NCI-H460 (cell line): ENCODE results near the gene MIPEP. TPM values are rescaled to one million over a fixed set of nuclear protein-coding genes. Genes with fewer than 3 reads are reported as not detected.

Experiments used
- DNase-seq: peaks from one replicate; pipeline ENCODE4 v3.0.0-alpha.2; 2016; ENCODE audit warnings: low read depth; ENCODE audit errors: extremely low read depth
- total RNA-seq: library from RNA; depleted of rRNA; stranded (reverse); fragments of >200 nt; shearing (Covaris generic); gene quantifications from 2 replicates; pipeline ENCODE4 v1.2.3, GENCODE V29; 2014

MIPEP gene
- total RNA-seq, 1 experiment from 2014 or later: 19.2 TPM

DNA sequence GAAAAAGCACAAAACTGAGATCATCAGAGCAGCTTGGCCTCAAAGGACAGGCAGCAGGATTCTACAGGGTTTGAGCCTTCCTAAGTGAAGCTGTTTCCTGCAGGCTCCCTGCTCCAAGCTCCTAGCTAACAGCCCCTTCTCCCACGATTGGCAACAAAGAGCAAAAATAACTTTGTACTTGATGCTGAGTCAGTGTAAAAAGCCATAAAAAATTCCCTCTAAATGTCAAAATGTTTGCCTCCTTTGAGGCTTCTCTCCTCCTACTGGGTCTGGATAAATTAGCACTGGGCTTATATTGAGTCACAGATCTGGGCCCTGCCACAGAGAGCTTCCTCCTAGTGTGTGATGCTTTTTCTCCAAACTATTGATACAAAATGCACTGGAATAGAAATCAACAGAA is 165.7 kb downstream of the MIPEP start:
- DNase-seq: no peak

DNA sequence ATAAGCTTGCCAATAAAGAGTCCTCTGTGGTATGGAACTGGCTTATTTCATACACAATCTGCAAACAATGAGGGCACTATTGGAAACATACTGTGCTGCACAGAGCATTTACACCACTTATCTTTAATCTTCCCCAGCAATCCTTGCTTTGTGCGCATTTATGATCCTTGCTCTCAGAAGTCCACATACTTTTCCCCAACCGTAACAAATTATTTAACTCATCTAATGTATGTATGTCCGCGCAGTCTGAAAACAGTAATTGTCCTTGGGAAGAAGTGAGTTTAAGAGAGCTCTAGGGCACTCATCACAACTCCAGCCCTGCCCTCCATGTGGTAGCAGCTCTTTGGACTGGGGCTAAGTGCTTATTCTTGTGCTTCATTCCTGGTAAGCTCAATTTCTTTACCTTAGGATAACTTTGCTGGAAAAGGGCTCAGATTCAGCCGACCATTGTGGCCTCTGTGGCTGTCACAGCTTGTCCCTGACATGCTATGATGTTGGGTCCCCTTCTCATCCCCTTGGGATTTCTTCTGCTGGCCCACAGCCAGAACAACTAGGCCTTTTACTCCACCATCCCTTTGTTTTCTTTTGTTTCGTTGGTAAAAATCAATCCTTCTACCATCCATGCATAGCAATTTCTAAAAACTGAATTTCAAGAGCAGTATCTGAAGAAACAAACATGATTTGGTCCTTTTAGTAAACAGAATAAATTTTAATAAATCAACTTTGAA is 166.3 kb downstream of the MIPEP start:
- no peak for DNase-seq

DNA sequence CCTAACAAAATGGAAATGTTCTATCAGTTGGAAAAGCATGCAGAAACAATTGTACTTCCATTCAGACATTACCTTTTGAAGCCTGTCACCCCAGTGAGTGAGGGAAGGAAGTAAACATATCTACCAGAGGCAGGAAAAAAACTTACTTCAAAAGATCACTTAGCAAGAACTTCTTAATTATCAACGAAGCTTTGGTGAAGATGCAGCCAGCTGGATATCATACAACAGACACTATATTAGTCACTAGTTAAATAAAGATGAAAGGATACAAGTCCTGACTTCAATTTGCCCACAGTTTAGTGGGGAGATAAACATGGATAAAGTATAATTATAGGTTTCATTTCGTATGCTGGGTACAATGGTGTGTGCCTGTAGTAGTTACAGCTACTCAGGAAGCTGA is 170.2 kb downstream of the MIPEP start:
- no peak for DNase-seq

DNA sequence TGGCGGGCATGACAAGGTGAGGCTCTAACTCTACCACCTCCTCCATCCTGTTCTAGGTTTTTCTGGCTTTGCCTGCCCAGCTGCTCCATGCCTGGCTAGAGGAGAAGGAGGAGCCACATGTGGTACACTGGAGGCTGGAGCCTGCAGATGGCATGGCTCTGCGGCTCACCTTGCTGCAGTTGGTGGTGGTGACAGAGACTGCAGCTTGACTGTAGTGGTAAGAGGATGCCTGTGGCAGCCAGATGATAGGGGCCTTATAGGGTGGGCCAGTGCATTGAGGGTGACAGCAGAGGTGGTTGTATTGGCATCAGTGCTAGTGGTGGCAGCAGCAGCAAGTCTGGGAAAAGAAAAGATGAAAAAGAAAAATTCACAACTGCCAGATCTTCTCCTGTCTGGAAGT is 172.8 kb downstream of the MIPEP start:
- DNase-seq: no peak

DNA sequence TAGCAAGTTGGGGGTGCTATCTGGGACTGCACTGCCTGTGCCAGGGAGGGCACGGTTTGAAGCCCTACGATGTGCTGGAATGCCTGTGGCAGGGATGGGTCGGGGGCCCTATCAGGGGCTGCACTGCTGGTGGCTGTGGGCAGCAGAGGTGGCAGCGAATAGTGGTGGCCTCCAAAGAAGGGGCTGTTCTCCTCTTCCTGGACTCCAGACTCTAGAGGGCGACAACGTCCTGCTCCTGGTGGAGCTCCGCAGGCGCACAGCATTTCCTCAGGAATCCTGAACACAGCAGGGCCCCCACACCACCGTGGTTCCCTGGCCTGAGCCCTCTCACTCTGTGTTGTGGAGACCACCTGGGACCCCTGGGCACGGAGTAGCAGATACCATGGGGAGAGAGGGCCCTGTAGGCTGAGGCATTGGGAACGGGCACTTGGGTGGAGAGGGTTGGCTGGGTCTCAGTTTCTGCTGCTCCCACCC is 173.4 kb downstream of the MIPEP start:
- peak; percentile 12 for DNase-seq

DNA sequence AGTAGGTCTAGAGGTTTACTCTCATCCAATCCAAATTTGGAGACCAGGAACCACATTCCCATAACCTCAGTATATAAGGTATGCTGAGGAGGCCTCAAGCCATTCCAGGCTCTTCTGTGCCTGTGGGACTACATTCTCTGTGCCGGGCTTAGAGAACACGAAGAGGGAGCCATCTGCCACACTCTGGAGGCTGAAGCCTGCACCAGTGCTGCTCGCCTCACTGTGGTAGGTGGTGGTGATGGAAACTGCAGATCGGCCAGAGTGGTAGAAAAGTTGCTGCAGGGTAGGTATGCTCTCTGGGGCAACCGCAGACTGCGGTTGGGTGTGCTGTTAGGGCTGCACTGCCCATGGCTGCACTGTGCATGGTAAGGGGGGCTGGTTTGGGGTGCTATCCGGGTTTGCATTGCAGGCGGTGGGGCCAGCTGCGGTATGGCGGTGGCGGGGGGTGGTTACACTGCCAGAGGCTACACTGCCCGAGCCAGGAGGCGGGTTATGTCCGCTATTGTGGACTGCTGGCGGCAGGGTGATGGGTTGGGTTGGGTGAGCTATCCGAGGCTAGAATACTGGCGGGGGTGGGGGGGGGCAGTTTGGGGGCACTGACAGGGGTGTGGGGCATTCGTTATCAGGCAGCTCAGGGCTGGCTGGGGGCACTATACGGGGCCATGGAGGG is 174.0 kb downstream of the MIPEP start:
- DNase-seq: no peak

DNA sequence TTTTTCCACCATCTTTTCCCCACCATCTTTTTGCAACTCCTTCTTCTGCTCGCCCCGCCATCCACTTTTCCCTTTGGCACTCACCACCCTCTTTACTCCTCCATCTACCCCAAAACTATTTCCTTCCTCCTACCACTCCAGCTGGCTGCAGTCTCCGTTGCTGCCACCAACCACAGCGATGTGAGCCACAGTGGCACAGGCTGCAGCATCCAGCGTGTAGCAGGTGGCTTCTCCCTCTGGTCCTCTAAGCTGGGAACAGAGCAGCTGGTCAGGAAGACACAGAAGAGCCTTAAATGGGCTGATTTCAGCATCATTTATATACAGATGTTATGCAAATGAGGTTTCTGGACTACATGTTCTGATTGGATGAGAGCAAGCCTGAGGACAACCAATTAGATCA is 174.5 kb downstream of the MIPEP start:
- no peak for DNase-seq

DNA sequence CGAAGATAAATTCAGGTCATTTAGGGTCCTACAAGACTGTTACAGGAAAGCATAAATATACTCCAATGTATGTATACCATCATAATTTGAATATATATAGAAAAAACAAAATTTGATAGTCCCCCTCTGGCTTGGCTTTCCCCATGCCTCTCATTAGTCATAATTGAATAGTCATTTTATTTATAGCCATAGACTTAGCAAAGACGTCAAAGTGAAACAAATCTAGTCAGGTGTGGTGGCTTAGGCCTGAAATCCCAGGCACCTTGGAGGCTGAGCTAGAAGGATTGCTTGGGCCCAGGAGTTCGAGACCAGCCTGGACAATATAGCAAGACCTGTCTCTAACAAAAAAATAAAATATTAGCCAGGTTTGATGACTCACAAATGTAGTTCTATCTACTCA is 177.8 kb downstream of the MIPEP start:
- no peak for DNase-seq

DNA sequence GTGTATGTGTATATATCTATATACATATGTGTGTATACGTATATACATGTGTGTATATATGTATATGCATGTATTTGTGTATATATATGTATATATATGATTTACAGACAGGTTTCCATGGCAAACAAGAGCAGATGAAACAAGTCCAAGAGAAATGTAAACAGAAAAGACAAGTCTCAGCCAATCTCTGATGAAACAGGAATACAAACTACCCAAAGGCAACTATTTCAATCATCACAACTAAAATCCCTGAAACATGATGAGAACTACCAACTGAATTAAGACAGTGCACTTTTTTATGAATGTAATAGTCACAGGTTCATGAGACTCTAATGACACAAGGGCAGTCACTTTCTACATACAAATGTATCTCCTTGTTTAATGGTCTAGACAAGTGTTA is 178.8 kb downstream of the MIPEP start:
- DNase-seq: no peak

DNA sequence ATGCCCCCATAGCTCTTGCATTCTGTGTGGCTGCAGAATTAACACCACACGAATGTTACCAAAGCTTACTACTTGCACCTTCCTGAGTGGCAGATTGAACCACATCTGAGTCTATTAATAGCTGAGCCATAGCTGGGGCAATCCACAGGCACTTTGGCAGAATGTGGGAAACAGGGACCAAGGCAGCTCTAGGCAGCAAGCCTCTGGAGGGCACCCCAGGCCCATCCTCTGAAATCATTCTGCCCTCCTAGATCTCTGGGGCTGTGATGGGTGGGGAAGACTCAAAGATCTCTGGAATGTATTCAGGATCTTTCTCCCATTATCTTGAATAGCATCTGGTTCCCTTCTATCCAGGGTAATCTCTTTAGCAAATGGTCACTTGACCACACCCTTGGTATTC is 179.7 kb downstream of the MIPEP start:
- DNase-seq: no peak

DNA sequence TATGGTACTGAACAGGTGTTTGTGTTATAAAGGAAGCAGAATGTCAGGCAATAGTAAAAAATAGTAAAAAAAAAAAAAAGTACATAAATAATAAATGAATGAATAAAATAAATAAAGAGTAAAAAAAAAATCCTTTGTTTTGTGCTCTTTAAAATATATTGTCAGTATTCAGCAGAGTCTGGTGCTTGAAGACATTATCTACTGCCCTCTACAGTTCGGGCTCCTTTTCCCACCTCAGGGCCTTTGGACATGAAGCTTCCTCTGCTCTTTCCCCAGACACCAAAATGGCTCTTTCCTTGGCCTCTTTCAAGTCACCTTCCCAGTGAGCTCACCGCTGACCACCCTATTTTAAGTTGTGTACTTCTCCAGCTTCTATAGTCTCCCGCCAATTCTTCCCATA is 181.5 kb downstream of the MIPEP start:
- peak; percentile 24 for DNase-seq

DNA sequence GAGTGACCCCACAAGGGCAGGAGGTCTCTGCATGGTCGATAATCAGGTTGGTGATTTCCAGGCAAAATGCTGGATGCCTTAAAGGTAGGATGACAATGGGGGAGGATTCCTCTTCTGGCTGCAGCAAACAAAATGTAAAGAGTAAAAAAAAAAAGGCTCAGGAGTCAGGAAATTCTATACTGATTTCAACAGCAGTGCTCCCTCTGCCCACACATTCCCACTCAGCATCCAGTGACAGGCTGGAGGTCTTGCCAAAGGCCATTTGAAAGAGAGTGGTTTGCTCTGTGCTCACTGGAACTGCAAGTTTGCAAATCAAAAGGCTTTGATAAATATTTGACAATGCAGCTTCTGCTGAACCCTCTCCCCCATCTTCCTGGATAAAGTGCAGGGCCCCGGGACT is 183.6 kb downstream of the MIPEP start:
- no peak for DNase-seq

DNA sequence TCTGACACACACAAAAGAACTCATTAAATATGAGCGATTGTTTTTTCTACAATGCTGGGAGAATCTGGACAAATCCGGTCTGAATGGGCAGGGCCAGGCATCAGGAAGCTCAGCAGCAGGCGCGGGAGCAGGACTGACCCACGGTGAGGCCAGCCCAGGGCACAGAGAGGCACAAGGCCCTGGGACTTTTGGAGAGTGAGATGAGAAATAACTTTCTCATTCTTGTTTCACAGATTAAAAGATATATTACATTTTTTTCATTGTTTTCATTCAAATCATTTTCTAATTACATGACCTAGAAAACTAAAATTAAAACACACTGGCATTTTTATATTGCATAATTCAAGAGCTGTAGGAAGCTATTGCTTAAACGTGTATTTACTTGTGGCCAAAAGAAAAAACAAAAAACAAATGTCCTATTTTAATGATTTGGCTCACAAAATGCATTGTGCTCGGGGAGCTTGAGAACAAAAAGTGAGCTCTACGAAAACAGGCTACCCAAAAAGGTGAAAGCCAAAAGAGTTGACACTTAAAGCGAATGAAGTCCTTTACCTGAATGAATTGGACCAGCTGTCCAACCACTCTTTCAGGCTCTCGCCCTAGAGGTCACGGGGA is 185.8 kb downstream of the MIPEP start:
- DNase-seq: no peak

DNA sequence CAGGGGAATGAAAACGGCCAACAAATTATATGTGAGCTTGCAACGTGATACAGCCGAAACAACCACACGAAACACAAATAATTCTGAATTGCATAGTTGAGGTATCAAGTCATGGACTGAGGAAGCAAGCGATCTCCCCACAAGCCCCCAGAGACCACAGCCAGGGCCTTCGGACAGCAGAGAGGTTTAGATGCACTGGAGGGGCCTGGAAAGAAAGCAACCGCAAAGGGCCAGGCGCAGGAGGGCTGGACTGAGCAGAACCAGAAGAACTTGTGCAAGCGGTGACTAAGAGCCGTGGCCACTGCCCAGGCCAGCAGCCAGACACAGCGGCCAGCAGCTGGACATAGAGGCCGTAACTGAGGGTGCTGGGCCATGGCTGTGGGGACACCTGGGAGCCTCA is 187.6 kb downstream of the MIPEP start:
- DNase-seq: no peak

DNA sequence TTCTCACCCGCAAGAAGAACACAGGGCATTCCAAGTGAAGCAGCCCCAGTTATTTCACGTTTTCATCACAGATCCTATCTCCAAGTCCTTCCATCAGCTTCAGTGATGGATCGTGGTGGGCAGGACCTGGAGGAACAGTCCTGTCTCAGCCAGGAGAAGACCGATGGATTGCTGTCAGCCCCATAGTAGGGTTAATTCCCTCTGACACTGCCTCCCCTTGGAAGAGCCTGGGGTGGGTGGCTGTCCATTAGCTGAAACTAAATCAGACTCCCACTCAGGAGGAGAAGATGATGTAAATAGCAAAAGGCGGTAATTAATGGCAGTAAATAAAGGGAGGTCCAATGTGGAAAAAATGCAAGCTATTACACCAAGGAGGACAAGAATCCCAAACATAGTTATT is 188.0 kb downstream of the MIPEP start:
- no peak for DNase-seq

DNA sequence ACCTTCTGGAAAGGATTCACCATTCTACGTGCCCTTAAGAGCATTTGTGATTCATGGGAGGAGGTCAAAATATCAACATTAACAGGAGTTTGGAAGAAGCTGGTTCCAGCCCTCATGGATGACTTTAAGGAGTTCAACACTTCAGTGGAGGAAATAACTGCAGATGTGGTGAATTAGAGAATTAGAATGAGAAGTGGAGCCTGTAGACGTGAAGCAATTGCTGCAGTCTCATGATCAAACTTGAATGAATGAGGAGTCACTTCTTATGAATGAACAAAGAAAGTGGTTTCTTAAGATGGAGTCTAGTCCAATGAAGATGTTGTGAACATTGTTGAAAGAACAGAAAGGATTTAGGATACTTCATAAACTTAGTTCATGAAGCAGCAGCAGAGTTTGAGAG is 189.9 kb downstream of the MIPEP start:
- no peak for DNase-seq

DNA sequence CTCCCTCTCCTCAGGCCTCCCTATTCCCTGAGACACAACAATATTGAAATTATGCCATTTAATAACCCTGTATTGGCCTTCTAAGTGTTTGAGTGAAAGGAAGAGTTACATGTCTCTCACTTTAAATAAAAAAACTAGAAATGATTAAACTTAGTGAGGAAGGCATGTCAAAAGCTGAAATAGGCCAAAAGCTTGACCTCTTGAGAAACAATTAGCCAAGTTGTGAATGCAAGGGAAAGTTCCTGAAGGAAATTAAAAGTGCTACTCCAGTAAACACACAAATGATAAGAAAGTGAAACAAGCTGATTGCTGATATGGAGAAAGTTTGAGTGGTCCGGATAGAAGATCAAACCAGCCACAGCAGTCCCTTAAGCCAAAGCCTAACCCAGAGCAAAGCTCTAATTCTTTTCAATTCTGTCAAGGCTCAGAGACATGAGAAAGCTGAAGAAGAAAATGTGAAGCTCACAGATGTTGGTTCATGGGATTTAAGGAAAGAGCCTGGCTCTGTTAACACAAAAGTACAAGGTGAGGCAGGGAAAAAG is 191.4 kb downstream of the MIPEP start:
- DNase-seq: no peak

DNA sequence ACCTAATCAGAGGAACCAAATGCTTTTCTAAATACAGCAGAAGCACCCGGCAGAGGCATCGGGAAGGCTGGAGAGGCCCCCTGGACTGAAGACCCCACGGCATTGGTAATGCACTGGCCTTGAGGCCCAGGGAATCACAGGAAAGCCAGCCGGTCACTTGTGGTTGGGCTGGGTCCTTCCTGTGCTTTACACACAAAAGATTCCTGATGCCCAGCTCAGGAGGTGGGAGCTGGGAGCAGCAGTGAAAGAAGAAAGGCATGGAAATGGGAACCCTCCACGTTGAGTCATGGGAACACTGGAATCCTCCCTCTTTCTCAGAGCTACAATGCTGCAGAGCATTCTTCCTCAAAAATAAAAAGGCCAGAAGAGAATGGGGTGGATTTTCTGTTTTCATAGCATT is 192.6 kb downstream of the MIPEP start:
- no peak for DNase-seq

DNA sequence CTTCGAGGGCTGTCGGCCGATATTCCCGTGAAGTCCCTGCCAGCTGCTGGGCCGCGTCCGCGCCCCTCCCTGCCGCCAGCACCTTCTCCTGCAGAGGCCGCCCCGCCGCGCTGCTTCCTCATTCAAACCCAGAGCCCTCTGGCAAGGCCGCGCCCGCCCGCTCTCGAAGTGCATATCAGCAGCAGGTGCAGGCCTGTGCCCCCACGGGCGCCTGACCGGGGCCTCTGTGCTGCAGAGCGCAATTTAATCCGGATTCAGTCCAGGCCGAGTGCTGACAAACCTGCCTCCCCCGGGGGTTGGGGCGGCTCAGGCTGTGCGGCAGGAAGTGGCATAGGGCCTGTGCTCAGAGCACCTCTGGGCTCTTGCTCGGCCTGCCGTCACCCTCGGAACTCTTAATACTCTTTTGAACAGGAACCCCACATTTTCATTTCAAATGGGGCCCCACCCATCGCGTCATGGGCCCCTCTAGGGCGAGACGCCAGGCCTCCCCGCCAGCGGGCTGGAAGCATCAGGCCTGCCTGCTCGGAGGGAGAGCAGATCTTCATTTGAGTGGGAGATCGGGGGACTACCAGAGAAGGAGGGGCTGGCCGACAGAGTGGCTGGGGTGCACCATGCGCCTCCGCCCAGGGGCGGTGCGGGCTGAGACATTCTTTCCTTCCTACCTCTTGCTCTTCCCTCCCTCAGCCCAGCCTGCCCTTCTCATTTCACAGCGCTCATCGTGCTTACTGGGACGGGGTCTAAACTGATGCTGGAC is 193.3 kb downstream of the MIPEP start:
- DNase-seq: no peak

DNA sequence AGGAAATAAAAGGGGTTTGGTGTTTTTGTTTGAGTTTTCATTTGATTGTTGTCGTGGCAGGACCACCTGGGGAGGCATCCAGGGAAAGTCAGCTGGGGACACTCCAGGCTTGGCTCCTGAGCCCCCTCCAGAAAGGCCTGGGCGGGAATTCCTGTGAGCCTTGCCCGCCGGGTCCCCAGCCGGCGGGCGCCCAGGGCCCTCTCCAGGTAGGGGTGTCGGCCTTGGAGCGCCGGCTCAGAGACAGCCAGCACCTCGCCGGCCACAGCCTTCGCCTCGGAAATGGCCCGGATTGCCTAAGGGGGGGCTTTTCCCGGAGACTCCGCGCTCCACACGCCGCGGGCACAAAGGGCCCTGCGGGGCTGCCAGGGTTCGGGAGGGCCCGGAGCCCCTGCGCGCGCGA is 194.0 kb downstream of the MIPEP start:
- no peak for DNase-seq

DNA sequence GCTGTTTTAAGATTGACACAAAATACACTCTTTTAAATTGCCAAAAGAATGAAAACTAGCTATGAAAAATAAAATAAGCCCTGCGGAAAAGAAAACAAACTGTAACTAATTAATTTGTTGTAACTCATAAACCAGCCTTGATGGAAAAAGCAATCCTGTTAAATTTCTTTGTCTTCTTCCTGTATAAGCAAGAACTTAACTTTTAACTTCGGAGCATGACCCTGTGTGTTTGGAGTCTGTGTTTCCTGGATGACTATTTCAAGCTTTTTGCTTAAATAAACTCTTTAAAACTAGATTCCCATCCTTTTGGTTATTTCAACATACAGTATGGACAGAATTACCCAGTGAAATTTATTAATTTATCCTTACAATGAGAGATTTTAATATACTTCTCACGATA is 196.4 kb downstream of the MIPEP start:
- DNase-seq: no peak
